Fibroblast of skin of scalp (primary cell): ENCODE results near the gene TMA16.

Experiments
- DNase-seq: peaks from one replicate; pipeline ENCODE4 v3.0.0-alpha.2; 2013

The TMA16 gene

DNA sequence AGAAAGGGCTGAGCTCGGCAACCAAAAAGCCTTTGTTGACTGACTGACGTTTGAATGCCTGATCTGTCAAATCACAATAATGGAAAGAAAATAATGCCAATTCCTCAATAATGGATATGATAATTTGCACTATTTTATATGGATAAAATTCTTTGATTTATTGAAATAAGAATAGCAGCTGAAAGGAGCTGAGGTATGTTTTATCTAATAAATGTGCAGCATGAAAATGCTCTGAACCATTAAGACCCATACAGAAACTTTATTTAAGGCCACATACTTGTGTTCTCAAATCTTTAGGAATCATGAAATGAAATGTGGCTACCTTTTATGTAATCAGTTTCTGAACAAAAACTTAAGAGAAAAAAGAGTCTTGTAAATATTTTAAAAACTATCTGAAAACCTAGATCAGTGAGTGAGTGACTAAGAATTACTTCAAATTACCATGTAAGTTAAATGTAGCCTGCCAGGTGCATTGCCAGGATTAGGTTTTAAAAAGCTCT, 69.8 kb downstream of the TMA16 start:
- no peak for DNase-seq

DNA sequence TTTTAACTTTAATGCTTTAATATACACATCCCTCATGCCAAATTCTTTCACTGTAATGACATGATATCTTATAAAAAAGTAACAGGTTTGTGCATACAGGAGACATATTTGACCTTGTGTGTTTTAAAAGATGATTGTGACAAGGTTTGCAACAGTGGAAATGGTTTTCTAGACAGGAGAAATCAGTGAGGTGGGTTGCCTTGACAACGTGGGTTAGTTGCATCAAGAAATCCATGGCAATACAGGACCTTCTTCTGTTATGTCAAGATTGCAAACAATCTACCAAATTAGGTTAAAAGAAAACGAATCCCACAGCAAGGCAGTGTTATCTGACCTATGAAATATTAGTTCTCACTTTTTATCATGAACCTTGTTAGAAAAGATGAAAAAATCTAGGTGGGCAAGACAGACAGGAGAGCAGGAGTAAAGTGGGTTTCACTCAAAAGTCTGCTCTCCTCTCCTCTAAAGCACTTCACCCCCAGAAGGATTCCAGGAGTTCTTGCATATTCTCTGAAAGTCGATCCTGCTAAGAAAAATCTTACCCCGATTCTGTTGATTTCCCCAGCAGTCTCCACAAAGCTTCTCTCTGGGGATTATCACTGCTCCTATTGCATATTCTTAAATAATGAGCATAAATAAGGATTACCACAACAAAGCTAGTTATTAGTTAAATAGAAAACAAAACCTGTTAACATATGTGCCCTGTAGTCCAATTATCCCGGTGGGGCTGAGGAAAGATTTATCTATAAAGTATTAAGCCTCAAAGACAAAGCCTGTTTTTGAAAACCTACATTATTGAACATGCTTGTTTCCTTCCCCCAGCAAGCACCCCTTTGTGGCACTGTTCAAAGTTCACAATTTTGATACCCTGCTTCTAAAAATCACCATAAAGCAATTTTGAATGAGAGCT, 71.0 kb downstream of the TMA16 start:
- no peak for DNase-seq

DNA sequence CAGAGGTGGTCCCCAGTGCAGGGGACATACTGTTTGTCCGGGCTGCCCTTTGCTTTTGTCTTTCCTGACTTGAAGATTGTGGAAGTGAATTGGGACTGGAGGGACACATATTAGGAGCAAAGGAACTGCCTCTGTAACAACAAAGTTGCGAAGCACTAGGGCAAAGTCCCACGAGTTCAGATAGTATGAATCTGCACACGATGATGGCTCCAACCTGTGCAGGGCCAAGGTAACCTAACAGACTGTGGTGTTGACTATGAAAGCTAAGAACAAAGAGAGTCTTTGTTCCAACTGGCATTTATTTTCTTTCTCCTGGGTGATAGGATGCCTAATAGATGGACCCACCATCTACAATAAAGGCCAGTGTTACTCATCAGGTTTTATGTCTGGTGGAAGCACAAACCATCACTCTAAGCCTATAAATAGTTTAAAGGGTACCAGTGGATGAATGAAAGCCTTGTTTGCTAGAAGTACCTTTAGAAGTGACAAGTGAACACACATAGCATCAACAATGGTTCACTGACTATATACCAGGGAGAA, 71.8 kb downstream of the TMA16 start:
- no peak for DNase-seq

DNA sequence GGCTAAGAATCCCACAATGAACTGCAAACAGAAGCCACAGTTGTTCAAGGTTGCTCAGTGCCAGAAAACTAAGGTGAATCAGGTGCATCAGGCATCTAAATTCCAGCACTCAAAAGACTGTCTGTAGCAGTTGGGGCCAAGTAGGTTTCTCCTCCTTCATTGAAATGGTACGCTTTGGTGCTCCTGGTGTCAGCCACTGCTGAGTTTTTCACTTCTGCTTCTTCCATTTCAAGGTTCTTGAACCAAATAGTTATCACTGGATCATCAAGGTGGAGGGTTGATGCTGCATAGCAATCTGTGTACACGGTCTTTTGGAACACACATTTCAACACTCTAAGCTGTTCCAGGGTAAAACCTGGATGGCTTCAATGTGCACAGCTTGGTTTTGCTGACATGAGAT, 74.4 kb downstream of the TMA16 start:
- no peak for DNase-seq
